ENCODE results near the gene SND1.

DNA sequence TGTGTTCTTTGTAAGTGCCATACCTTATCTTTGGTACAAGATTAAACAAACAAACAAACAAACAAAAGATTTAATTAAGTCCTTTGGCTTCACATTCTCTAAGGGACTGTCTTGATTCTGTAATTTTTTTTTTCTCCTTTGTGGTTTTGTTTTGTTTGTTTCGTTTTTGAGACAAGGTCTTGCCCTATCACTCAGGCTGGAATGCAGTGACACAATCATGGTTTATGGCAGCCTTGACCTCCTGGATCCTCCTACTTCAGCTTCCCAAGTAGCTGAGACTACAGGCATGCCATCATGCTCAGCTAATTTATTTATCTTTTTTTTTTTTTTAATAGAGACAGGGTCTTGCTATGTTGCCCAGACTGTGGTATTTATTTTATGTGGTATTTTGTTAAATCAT is 213.5 kb downstream of the SND1 start:
- no peak for TF ChIP-seq EZH2 (optimal IDR thresholded peaks at IDR 0.05; ENCODE audit: low read depth, low read length)
- TF ChIP-seq, protein P1, sequence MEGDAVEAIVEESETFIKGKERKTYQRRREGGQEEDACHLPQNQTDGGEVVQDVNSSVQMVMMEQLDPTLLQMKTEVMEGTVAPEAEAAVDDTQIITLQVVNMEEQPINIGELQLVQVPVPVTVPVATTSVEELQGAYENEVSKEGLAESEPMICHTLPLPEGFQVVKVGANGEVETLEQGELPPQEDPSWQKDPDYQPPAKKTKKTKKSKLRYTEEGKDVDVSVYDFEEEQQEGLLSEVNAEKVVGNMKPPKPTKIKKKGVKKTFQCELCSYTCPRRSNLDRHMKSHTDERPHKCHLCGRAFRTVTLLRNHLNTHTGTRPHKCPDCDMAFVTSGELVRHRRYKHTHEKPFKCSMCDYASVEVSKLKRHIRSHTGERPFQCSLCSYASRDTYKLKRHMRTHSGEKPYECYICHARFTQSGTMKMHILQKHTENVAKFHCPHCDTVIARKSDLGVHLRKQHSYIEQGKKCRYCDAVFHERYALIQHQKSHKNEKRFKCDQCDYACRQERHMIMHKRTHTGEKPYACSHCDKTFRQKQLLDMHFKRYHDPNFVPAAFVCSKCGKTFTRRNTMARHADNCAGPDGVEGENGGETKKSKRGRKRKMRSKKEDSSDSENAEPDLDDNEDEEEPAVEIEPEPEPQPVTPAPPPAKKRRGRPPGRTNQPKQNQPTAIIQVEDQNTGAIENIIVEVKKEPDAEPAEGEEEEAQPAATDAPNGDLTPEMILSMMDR (IDR thresholded peaks at IDR 0.05; ENCODE audit: low read length) = no peak

All from MM.1S (cell line).